ENCODE results near the gene TCF7L1. TPM values are rescaled to one million over a fixed set of nuclear protein-coding genes. Genes with fewer than 3 reads are reported as not detected.

The TCF7L1 gene
- total and polyA plus RNA-seq, 2 of the 13 experiments (the other 11 are each of a cell fraction or from before 2014, with no cell fraction given) = 0.04 to 0.15 TPM

DNA sequence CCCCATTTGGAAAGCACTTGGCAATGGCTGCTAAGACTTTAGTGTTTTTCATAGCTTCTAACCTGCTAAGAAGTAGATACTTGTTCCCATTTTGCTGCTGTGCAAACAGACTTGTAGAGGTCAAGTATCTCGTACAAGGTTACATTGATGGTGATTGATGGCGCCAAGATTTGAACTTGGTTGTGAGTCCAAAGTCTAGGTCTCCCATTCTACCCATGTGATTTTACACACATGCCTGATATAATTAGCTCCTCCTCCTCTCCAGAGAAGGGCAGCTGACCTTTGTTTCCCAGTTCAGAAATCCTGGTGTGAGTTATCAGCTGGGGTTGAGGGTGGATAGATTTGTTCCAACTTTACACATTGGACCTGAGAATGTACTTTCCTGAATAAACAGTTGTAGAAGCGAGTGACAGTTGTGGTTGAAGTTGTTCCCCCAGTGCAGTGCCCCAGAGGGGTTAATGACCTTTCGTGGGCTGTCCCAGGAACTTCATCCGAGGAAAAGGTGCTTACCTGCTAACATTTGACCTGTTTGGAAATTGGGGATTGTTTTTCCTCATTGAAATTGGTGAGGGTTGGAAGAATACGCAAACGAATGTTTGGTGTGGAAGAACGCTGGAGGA lies 10.4 kb downstream of the TCF7L1 start (continued):
- TF ChIP-seq SALL2 (CRISPR knock-in tag; IDR thresholded peaks at IDR 0.05) (no peak), HDAC1 (CRISPR knock-in tag; IDR thresholded peaks at IDR 0.05) (peak; percentile 76; the same call in 1 of the 2 replicates), NPAS2 (CRISPR knock-in tag; IDR thresholded peaks at IDR 0.05; ENCODE audit: borderline replicate concordance) (no peak), ZNF3 (CRISPR knock-in tag; IDR thresholded peaks at IDR 0.05) (no peak), ZFP41 (CRISPR knock-in tag; IDR thresholded peaks at IDR 0.05; ENCODE audit: borderline replicate concordance) (no peak), ASH2L (IDR thresholded peaks at IDR 0.05; ENCODE audit: insufficient read length, low read depth, low read length) (peak; percentile 64), MXI1 (IDR thresholded peaks at IDR 0.05; ENCODE audit: borderline replicate concordance, low read depth, low read length) (no peak), MZF1 (CRISPR knock-in tag; IDR thresholded peaks at IDR 0.05; ENCODE audit: borderline replicate concordance) (no peak), TARDBP (CRISPR knock-in tag; IDR thresholded peaks at IDR 0.05) (peak; percentile 77; the same call in 1 of the 2 replicates), RBAK (CRISPR knock-in tag; IDR thresholded peaks at IDR 0.05) (no peak), TOE1 (CRISPR knock-in tag; IDR thresholded peaks at IDR 0.05) (no peak), ZNF382 (CRISPR knock-in tag; IDR thresholded peaks at IDR 0.05; ENCODE audit: borderline replicate concordance) (no peak), ZNF883 (CRISPR knock-in tag; IDR thresholded peaks at IDR 0.05; ENCODE audit: not compliant biosample characterization) (no peak), ZBTB1 (CRISPR knock-in tag; IDR thresholded peaks at IDR 0.05; ENCODE audit: borderline replicate concordance) (no peak)
- TF ChIP-seq, protein P1, sequence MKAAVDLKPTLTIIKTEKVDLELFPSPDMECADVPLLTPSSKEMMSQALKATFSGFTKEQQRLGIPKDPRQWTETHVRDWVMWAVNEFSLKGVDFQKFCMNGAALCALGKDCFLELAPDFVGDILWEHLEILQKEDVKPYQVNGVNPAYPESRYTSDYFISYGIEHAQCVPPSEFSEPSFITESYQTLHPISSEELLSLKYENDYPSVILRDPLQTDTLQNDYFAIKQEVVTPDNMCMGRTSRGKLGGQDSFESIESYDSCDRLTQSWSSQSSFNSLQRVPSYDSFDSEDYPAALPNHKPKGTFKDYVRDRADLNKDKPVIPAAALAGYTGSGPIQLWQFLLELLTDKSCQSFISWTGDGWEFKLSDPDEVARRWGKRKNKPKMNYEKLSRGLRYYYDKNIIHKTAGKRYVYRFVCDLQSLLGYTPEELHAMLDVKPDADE (CRISPR knock-in tag; IDR thresholded peaks at IDR 0.05) = no peak
- TF ChIP-seq, protein P2, sequence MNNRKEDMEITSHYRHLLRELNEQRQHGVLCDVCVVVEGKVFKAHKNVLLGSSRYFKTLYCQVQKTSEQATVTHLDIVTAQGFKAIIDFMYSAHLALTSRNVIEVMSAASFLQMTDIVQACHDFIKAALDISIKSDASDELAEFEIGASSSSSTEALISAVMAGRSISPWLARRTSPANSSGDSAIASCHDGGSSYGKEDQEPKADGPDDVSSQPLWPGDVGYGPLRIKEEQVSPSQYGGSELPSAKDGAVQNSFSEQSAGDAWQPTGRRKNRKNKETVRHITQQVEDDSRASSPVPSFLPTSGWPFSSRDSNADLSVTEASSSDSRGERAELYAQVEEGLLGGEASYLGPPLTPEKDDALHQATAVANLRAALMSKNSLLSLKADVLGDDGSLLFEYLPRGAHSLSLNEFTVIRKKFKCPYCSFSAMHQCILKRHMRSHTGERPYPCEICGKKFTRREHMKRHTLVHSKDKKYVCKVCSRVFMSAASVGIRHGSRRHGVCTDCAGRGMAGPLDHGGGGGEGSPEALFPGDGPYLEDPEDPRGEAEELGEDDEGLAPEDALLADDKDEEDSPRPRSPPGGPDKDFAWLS (CRISPR knock-in tag; IDR thresholded peaks at IDR 0.05; ENCODE audit: borderline replicate concordance) = no peak
- TF ChIP-seq, protein P3, sequence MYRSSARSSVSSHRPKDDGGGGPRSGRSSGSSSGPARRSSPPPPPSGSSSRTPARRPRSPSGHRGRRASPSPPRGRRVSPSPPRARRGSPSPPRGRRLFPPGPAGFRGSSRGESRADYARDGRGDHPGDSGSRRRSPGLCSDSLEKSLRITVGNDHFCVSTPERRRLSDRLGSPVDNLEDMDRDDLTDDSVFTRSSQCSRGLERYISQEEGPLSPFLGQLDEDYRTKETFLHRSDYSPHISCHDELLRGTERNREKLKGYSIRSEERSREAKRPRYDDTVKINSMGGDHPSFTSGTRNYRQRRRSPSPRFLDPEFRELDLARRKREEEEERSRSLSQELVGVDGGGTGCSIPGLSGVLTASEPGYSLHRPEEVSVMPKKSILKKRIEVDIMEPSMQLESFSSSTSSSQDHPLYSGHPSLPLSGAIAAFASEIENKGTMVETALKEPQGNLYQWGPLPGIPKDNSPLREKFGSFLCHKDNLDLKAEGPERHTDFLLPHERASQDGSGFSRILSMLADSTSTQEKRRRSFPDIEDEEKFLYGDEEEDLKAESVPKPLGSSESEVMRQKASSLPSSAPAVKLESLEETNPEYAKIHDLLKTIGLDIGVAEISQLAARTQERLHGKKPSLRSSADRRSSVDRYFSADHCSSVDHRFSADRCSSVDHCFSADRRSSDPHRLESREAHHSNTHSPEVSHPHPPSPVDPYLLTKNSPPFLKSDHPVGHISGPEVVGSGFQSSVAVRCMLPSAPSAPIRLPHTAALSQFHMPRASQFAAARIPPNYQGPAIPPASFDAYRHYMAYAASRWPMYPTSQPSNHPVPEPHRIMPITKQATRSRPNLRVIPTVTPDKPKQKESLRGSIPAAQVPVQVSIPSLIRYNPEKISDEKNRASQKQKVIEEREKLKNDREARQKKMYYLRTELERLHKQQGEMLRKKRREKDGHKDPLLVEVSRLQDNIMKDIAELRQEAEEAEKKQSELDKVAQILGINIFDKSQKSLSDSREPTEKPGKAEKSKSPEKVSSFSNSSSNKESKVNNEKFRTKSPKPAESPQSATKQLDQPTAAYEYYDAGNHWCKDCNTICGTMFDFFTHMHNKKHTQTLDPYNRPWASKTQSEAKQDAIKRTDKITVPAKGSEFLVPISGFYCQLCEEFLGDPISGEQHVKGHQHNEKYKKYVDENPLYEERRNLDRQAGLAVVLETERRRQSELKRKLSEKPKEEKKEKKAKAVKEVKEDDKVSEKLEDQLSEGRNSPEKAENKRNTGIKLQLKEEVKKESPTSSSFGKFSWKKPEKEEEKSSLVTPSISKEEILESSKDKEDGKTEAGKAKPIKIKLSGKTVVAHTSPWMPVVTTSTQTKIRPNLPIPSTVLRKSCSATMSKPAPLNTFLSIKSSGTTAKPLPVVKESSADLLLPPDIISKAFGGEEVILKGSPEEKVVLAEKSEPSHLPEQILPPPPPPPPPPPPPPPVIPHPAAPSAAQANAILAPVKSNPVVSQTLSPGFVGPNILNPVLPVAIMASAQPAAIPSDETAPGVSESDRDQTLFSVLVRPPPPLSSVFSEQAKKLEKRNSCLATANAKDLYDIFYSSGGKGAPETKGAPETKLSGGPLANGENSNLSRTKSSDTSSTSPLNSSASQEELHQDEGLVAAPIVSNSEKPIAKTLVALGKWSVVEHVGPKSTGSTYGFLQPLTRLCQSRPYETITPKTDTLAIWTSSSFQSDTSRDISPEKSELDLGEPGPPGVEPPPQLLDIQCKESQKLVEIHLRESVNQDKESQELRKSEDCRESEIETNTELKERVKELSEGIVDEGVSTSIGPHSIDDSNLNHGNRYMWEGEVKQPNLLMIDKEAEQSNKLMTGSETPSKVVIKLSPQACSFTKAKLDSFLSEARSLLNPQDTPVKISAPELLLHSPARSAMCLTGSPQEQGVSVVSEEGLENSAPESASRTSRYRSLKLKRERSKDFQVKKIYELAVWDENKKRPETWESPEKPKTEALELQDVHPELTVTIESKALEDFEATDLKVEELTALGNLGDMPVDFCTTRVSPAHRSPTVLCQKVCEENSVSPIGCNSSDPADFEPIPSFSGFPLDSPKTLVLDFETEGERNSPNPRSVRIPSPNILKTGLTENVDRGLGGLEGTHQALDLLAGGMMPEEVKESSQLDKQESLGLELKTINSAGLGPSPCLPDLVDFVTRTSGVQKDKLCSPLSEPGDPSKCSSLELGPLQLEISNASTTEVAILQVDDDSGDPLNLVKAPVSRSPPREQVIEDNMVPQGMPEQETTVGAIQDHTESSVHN (CRISPR knock-in tag; IDR thresholded peaks at IDR 0.05) = no peak
- TF ChIP-seq, protein P4, sequence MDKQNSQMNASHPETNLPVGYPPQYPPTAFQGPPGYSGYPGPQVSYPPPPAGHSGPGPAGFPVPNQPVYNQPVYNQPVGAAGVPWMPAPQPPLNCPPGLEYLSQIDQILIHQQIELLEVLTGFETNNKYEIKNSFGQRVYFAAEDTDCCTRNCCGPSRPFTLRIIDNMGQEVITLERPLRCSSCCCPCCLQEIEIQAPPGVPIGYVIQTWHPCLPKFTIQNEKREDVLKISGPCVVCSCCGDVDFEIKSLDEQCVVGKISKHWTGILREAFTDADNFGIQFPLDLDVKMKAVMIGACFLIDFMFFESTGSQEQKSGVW (CRISPR knock-in tag; IDR thresholded peaks at IDR 0.05; ENCODE audit: borderline replicate concordance) = no peak

Data from HepG2 (cell line).